GM21723 (cell line): ENCODE results near the gene CCDC175.

Source experiments
- ATAC-seq: cut with Tn5 transposase; IDR thresholded peaks from one replicate; pipeline ENCODE4 v1.9.1; 2021; ENCODE audit warnings: mild to moderate bottlenecking, moderate library complexity; ENCODE audit not compliant: unreplicated experiment

The CCDC175 gene

GRCh38 chr14:59483363-59483762 lies 93.2 kb downstream of the CCDC175 start:
- no peak for ATAC-seq

- no peak for ATAC-seq
These were observed 93.9 kb downstream of the CCDC175 start for GRCh38 chr14:59482541-59483331.

DNA sequence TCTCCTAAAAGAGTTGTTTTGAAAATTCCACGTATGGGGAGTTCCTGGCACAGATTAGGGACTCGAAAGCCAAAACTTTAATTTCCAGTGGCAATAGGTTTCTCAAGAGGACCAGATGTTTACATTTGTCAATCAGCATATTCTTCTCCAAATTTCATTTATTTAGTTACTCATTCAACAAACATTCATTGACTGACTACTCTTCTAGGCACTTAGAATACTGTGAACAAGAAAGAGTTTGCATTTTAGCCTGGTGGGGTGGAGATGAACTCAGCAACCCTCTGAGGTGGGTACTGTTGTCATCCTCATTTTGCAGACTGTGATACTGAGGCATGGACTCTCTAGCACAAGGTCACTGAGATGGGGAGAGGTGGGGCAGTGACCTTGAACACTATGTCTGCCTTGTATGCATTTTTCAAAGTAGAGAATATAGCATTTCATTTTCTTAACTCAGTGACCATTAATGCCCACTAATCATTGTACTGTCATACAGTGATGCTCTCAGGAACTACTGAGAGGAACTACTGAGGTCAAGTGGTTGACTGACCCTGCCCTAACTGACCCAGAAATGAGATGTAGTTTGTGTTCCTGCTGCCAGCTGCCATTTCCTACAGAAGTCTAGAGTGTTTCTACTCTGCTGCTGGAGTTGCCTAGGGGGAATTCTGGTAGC lies 94.6 kb downstream of the CCDC175 start:
- ATAC-seq, result no peak

DNA sequence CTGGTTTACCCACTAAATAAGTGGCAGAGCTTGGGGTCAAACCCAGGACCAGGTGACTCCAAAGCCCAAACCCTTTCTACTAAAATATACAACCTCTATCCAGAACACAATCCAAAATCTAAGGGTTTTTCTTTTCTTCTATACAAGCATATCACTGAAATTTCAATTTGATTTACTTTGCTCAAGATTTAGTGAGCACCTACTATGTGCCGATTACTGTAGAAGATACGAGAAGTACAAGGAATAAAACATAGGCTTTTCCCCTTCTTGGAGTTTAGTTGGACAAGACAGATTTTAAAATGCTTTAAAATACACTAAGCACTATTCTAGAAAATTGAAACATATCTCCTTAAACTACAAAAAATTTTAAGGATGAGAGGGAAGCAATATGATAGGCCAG lies 95.2 kb downstream of the CCDC175 start:
- no peak for ATAC-seq

DNA sequence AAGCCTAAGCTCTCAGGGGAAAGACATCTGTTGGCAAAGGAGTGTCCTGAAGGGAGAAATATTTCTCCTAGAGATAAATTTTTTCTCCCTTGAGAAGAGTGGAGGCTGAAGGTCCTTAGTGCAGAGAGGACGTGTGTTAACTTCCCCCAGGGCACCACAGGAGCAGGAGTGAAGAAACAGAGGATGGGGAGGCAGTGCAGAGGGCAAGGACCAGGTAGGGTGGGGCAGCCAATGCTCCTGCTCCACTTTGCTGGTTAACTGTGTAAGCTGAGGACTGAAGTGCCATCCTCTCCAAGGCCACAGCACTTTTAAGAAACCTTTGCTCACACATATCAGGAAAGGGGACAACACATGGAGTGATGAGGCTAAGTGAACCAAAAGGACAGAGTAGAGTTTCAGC lies 96.4 kb downstream of the CCDC175 start:
- no peak for ATAC-seq

- ATAC-seq, result no peak
These were observed 98.1 kb downstream of the CCDC175 start for GRCh38 chr14:59478540-59478939.

DNA sequence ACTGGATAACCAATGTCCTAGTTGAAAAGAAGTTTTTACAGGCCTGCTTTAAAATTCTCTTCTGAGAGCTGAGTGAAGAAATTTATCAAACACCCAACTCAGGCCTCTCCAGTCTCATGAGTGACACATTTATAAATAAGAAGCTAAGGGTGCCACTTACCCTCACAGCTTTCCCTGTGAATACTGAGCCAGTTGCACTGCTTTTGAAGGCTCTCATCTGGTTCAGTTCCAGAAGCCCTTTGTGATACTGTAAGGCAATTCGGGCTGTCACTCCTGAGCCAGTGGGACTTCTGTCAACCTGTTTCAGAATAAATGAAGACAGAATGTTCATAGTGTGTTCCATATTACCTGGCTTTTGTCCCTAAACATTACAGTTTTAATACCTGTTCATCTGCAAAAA lies 100.9 kb downstream of the CCDC175 start:
- ATAC-seq, result no peak

GRCh38 chr14:59474172-59474571 lies 102.4 kb downstream of the CCDC175 start:
- ATAC-seq, result no peak

- ATAC-seq, result peak; percentile 42
These were observed 111.1 kb downstream of the CCDC175 start, which contains the start of gene GPR135 for GRCh38 chr14:59465316-59466135. TSS of gene GPR135 (minus strand) at chr14:59465380. CDS start at chr14:59465226, 154 bp downstream.

- ATAC-seq, result peak; percentile 79
These were observed 111.9 kb downstream of the CCDC175 start for GRCh38 chr14:59464486-59465315.

DNA sequence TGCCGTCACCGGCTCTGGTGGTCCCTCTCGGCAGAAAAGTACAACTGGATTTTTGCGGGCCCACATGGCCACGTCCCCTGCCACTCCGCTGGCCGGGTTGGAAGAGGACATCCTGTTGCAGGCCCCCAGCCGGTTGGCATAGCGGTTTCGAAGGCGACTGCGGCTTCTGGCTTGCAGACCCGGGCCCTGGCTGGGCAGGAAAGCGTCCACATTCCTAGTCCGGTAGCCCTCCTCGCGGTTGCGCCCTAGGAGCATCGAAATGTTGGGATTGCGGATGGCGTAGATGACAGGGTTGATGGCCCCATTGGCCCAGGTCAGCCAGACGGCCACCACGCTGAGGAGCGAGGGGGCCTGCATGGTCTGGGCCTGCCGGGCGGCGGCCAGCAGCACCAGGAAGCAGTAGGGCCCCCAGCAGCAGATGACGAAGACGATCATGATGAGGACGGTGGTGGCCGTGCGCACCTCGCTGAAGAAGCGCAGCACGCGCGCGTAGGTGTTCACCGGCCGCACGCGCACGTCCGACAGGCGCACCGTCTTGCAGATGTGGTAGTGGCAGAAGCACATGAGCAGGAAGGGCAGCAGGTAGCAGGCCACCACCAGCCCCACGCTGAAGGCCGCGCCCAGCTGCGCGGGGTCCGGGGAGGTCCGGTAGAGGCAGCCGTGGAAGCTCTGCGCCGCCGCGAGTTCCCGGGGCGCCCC lies 112.7 kb downstream of the CCDC175 start:
- peak; percentile 16 for ATAC-seq

DNA sequence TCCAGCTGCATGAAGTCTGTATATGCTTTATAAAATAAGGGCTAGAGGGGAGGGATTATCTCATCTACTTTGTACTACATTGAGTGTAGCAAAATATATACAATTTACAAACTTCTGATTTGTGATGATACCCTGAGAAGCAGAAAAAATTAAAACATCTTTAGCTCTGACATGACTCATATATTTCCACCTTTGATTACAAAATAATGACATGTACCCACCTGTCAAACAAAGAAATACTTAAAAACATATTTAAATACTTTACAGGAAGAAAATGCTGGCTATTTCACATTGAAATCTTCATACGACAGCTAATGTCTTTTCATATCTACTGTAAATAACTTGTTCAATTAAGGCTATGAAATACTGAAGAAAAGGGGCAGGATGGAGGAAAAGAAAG lies 114.7 kb downstream of the CCDC175 start:
- ATAC-seq, result no peak

- no peak for ATAC-seq
These were observed 116.2 kb downstream of the CCDC175 start for GRCh38 chr14:59460378-59460777.

DNA sequence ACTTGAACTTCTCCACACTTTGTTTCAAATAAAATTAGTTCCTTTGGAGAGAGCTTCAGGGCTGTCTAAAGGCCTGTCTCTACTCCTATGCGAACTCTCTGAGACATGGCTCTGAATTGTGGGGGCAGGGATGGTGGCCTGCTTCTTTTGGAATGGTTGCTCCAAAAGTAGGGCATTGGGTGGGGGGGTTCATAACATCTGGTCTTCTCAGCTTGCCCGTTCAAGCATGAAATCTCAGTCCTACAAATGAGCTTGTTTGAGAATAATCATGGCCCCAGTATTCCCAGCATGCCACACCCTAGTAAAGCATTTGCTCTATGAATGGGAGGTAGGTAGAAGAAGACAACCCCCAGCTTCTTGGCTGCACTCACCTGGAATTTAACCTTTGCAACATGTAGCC lies 118.1 kb downstream of the CCDC175 start:
- ATAC-seq, result no peak

- ATAC-seq, result no peak
These were observed 121.2 kb downstream of the CCDC175 start for GRCh38 chr14:59455411-59455810.
